ENCODE measurements around the gene USP11. TPM values are rescaled to one million over a fixed set of nuclear protein-coding genes. Genes with fewer than 3 reads are reported as not detected.

The USP11 gene
- total and polyA plus RNA-seq, 2 experiments from 2014 or later: 64.2 to 65.1 TPM

GRCh38 chrX:47234583-47234982 lies 1.8 kb downstream of the USP11 start (continued):
- TF ChIP-seq CTCF (conservative IDR thresholded peaks at IDR 0.05; ENCODE audit: low read depth in 2 of 2) (no peak), EZH2 (IDR thresholded peaks at IDR 0.05; ENCODE audit: low read depth, unreplicated experiment) (no peak), NANOG (IDR thresholded peaks at IDR 0.05; ENCODE audit: borderline replicate concordance) (no peak), STAT1 (IDR thresholded peaks at IDR 0.05; ENCODE audit: unreplicated experiment) (no peak)

- Mint-ChIP-seq H3K27me3 (ENCODE audit: insufficient read depth, low read depth, poor library complexity) (peaks cover 7% of the 10 kb centered on the region), H3K27ac (peak overlapping the region; percentile 26; the same call in 1 of the 2 replicates), H3K36me3 (ENCODE audit: low read depth) (peaks cover 9% of the 10 kb centered on the region), H3K9me3 (no peaks in the 10 kb centered on the region; the same call in 2 of the 3 replicates), H3K4me1 (peaks cover 10% of the 10 kb centered on the region; the same call in 2 of the 3 replicates), H3K4me3 (peak overlapping the region; percentile 38)
- Histone ChIP-seq H3K4me3 (no peak overlapping the region), H3K9me2 (ENCODE audit: insufficient read depth) (no peaks in the 10 kb centered on the region), H3K27me3 (ENCODE audit: insufficient read depth) (no peaks in the 10 kb centered on the region), H3K27ac (ENCODE audit: low read depth) (no peak overlapping the region), H3K36me3 (ENCODE audit: insufficient read depth) (no peaks in the 10 kb centered on the region), H3F3A (replicated peaks; ENCODE audit: low read depth) (no peaks in the 10 kb centered on the region), H3K79me2 (replicated peaks; ENCODE audit: insufficient read depth) (peaks cover 50% of the 10 kb centered on the region), H3K4me2 (no peak overlapping the region), H3K4me1 (ENCODE audit: insufficient read depth) (peaks cover 4% of the 10 kb centered on the region), H4K20me1 (replicated peaks; ENCODE audit: insufficient read depth) (no peaks in the 10 kb centered on the region), H2AFZ (no peak overlapping the region)
- no peak for ATAC-seq
- TF ChIP-seq ZNF114 (CRISPR knock-in tag; IDR thresholded peaks at IDR 0.05) (no peak), POLR2AphosphoS5 (IDR thresholded peaks at IDR 0.05; ENCODE audit: low read depth) (no peak), ZNF462 (CRISPR knock-in tag; IDR thresholded peaks at IDR 0.05) (no peak), CREB1 (CRISPR knock-in tag; IDR thresholded peaks at IDR 0.05; ENCODE audit: low read depth) (no peak), EZH2 (IDR thresholded peaks at IDR 0.05; ENCODE audit: low read depth, unreplicated experiment) (no peak), REST (IDR thresholded peaks at IDR 0.05; ENCODE audit: unreplicated experiment) (no peak), STAT1 (IDR thresholded peaks at IDR 0.05; ENCODE audit: unreplicated experiment) (no peak), JUNB (IDR thresholded peaks at IDR 0.05; ENCODE audit: unreplicated experiment) (no peak), ZNF331 (CRISPR knock-in tag; IDR thresholded peaks at IDR 0.05; ENCODE audit: low read depth) (no peak), NANOG (IDR thresholded peaks at IDR 0.05; ENCODE audit: borderline replicate concordance) (no peak), ETS1 (IDR thresholded peaks at IDR 0.05) (no peak)
- no peak for DNase-seq (ENCODE audit: low spot score)
These were observed 2.9 kb downstream of the USP11 start for GRCh38 chrX:47235691-47236103.
